ENCODE data around the gene FSD1L. TPM values are rescaled to one million over a fixed set of nuclear protein-coding genes. Genes with fewer than 3 reads are reported as not detected.
"Not testable (repeated sequence)": the region's sequence is repeated elsewhere in the genome, so short reads cannot be mapped to it uniquely, and the experiment has no call there.

Gene FSD1L
- total and polyA plus RNA-seq, 4 donors: 1.3 to 6.9 (median 3.2) TPM

- DNase-seq (no peak), ATAC-seq (ENCODE audit: low FRiP score) (no peak)
- intact Hi-C loops (cut with DNase I): no loop called here
- H3K9me3 ChIP-seq (ENCODE audit: control insufficient read depth, low read length): no peaks in the 10 kb centered on the region
- no peak overlapping the region for H3K27ac ChIP-seq (ENCODE audit: low read depth in 1 of 2, low read length in 2 of 2)
- no peaks in the 10 kb centered on the region for H3K36me3 ChIP-seq (ENCODE audit: control insufficient read depth in 1 of 2, insufficient read depth in 2 of 2, low read length in 1 of 2)
- H3K4me3 ChIP-seq (ENCODE audit: low read length in 2 of 2): no peak overlapping the region
- no peaks in the 10 kb centered on the region for H3K27me3 ChIP-seq (ENCODE audit: control insufficient read depth in 1 of 2, insufficient read depth in 2 of 2, low read length in 1 of 2)
- no peaks in the 10 kb centered on the region for H3K4me1 ChIP-seq (ENCODE audit: control insufficient read depth in 1 of 2, insufficient read depth in 2 of 2, low read length in 2 of 2)
- WGBS, 2 donors: 84 to 88% methylated on average over 3 of the region's 3 CpGs
Measured at GRCh38 chr9:105535920-105536668, 88.3 kb downstream of the FSD1L start.

GRCh38 chr9:105539452-105539851 lies 91.6 kb downstream of the FSD1L start:
- DNase-seq: no peak
- intact Hi-C loops (cut with DNase I): no loop called here

GRCh38 chr9:105541838-105542237 lies 94.0 kb downstream of the FSD1L start:
- Histone ChIP-seq H3K27ac (ENCODE audit: low read depth in 1 of 2, low read length in 2 of 2) (no peak overlapping the region), H3K9me3 (ENCODE audit: control insufficient read depth, low read length) (no peaks in the 10 kb centered on the region), H3K4me3 (ENCODE audit: low read length in 2 of 2) (no peak overlapping the region), H3K4me1 (ENCODE audit: control insufficient read depth in 1 of 2, insufficient read depth in 2 of 2, low read length in 2 of 2) (no peaks in the 10 kb centered on the region), H3K27me3 (ENCODE audit: control insufficient read depth in 1 of 2, insufficient read depth in 2 of 2, low read length in 1 of 2) (no peaks in the 10 kb centered on the region), H3K36me3 (ENCODE audit: control insufficient read depth in 1 of 2, insufficient read depth in 2 of 2, low read length in 1 of 2) (no peaks in the 10 kb centered on the region)
- WGBS, 2 donors: 97 to 98% methylated on average over 3 of the region's 3 CpGs
- DNase-seq: no peak
- ATAC-seq (ENCODE audit: low FRiP score): no peak
- intact Hi-C loops (cut with DNase I): no loop called here

More at GRCh38 chr9:105539452-105539851, 91.6 kb downstream of the FSD1L start:
- 97 to 100% methylated on average over 1 of the region's 1 CpG for WGBS, 2 donors
- Histone ChIP-seq H3K27me3 (ENCODE audit: control insufficient read depth in 1 of 2, insufficient read depth in 2 of 2, low read length in 1 of 2) (no peaks in the 10 kb centered on the region), H3K27ac (ENCODE audit: low read depth in 1 of 2, low read length in 2 of 2) (no peak overlapping the region), H3K9me3 (ENCODE audit: control insufficient read depth, low read length) (no peaks in the 10 kb centered on the region), H3K36me3 (ENCODE audit: control insufficient read depth in 1 of 2, insufficient read depth in 2 of 2, low read length in 1 of 2) (no peaks in the 10 kb centered on the region), H3K4me3 (ENCODE audit: low read length in 2 of 2) (no peak overlapping the region), H3K4me1 (ENCODE audit: control insufficient read depth in 1 of 2, insufficient read depth in 2 of 2, low read length in 2 of 2) (no peaks in the 10 kb centered on the region)
- no peak for ATAC-seq (ENCODE audit: low FRiP score)

GRCh38 chr9:105554042-105554441 lies 106.2 kb downstream of the FSD1L start:
- intact Hi-C loops (cut with DNase I): no loop called here
- Histone ChIP-seq H3K27me3 (ENCODE audit: control insufficient read depth in 1 of 2, insufficient read depth in 2 of 2, low read length in 1 of 2) (no peaks in the 10 kb centered on the region), H3K36me3 (ENCODE audit: control insufficient read depth in 1 of 2, insufficient read depth in 2 of 2, low read length in 1 of 2) (no peaks in the 10 kb centered on the region), H3K4me3 (ENCODE audit: low read length in 2 of 2) (no peak overlapping the region), H3K9me3 (ENCODE audit: control insufficient read depth, low read length) (no peaks in the 10 kb centered on the region), H3K27ac (ENCODE audit: low read depth in 1 of 2, low read length in 2 of 2) (no peak overlapping the region), H3K4me1 (ENCODE audit: control insufficient read depth in 1 of 2, insufficient read depth in 2 of 2, low read length in 2 of 2) (peaks cover 0 to 4% of the 10 kb centered on the region in 2 donors)
- ATAC-seq (ENCODE audit: low FRiP score) (no peak), DNase-seq (peak in 1 of 2 donors; percentile 48)
- WGBS, 2 donors: 6 to 12% methylated on average over 10 of the region's 10 CpGs

GRCh38 chr9:105557804-105558610 lies 110.2 kb downstream of the FSD1L start, which contains the start of gene FKTN:
FKTN (plus strand) TSS chr9:105558131; CDS start chr9:105575033, 16,902 bp downstream.
- no peaks in the 10 kb centered on the region for H3K36me3 ChIP-seq (ENCODE audit: control insufficient read depth in 1 of 2, insufficient read depth in 2 of 2, low read length in 1 of 2)
- peak within 1 kb of the TSS; percentile 52 to 79 for H3K4me3 ChIP-seq (ENCODE audit: low read length in 2 of 2)
- H3K4me1 ChIP-seq (ENCODE audit: control insufficient read depth in 1 of 2, insufficient read depth in 2 of 2, low read length in 2 of 2): peaks cover 0 to 4% of the 10 kb centered on the region in 2 donors
- WGBS, 2 donors: 1% methylated on average over 49 of the region's 49 CpGs
- H3K9me3 ChIP-seq (ENCODE audit: control insufficient read depth, low read length): no peaks in the 10 kb centered on the region
- ATAC-seq (ENCODE audit: low FRiP score) (peak; percentile 98), DNase-seq (peak; percentile 92 to 96)
- no peaks in the 10 kb centered on the region for H3K27me3 ChIP-seq (ENCODE audit: control insufficient read depth in 1 of 2, insufficient read depth in 2 of 2, low read length in 1 of 2)
- intact Hi-C loops (cut with DNase I): loop anchor here in 1 of 2 donors (5.0 kb wide), 2 partner anchors 111 to 134 kb away; partner anchors contain the start of genes FSD1L and TMEM38B
- H3K27ac ChIP-seq (ENCODE audit: low read depth in 1 of 2, low read length in 2 of 2): peak within 1 kb of the TSS in 1 of 2 donors; percentile 21

- H3K27me3 ChIP-seq (ENCODE audit: control insufficient read depth in 1 of 2, insufficient read depth in 2 of 2, low read length in 1 of 2): no peaks in the 10 kb centered on the region
- H3K9me3 ChIP-seq (ENCODE audit: control insufficient read depth, low read length): peaks cover 3% of the 10 kb centered on the region
- intact Hi-C loops (cut with DNase I): no loop called here
- H3K36me3 ChIP-seq (ENCODE audit: control insufficient read depth in 1 of 2, insufficient read depth in 2 of 2, low read length in 1 of 2): peaks cover 0 to 4% of the 10 kb centered on the region in 2 donors
- ATAC-seq (ENCODE audit: low FRiP score) (no peak), DNase-seq (no peak)
- no peak overlapping the region for H3K27ac ChIP-seq (ENCODE audit: low read depth in 1 of 2, low read length in 2 of 2)
- H3K4me1 ChIP-seq (ENCODE audit: control insufficient read depth in 1 of 2, insufficient read depth in 2 of 2, low read length in 2 of 2): no peaks in the 10 kb centered on the region
- H3K4me3 ChIP-seq (ENCODE audit: low read length in 2 of 2): no peak overlapping the region
Measured at GRCh38 chr9:105572455-105572854, 124.6 kb downstream of the FSD1L start.

GRCh38 chr9:105579952-105580351 lies 132.1 kb downstream of the FSD1L start:
- intact Hi-C loops (cut with DNase I); H3K9me3 ChIP-seq (ENCODE audit: control insufficient read depth, low read length); H3K4me3 ChIP-seq (ENCODE audit: low read length in 2 of 2); H3K4me1 ChIP-seq (ENCODE audit: control insufficient read depth in 1 of 2, insufficient read depth in 2 of 2, low read length in 2 of 2); DNase-seq; ATAC-seq (ENCODE audit: low FRiP score); H3K36me3 ChIP-seq (ENCODE audit: control insufficient read depth in 1 of 2, insufficient read depth in 2 of 2, low read length in 1 of 2); H3K27me3 ChIP-seq (ENCODE audit: control insufficient read depth in 1 of 2, insufficient read depth in 2 of 2, low read length in 1 of 2); H3K27ac ChIP-seq (ENCODE audit: low read depth in 1 of 2, low read length in 2 of 2): not testable (repeated sequence)
- 95 to 96% methylated on average over 5 to 6 of the region's 6 CpGs for WGBS, 2 donors

- WGBS, 2 donors: 53 to 69% methylated on average over 13 to 16 of the region's 16 CpGs
- H3K4me3 ChIP-seq (ENCODE audit: low read length in 2 of 2); H3K36me3 ChIP-seq (ENCODE audit: control insufficient read depth in 1 of 2, insufficient read depth in 2 of 2, low read length in 1 of 2); H3K4me1 ChIP-seq (ENCODE audit: control insufficient read depth in 1 of 2, insufficient read depth in 2 of 2, low read length in 2 of 2); H3K27me3 ChIP-seq (ENCODE audit: control insufficient read depth in 1 of 2, insufficient read depth in 2 of 2, low read length in 1 of 2); DNase-seq; H3K9me3 ChIP-seq (ENCODE audit: control insufficient read depth, low read length); ATAC-seq (ENCODE audit: low FRiP score); H3K27ac ChIP-seq (ENCODE audit: low read depth in 1 of 2, low read length in 2 of 2); intact Hi-C loops (cut with DNase I): not testable (repeated sequence)
Measured at GRCh38 chr9:105581550-105581949, 133.7 kb downstream of the FSD1L start.
